ENCODE results near the gene OR1M1. TPM values are rescaled to one million over a fixed set of nuclear protein-coding genes. Genes with fewer than 3 reads are reported as not detected.
"Not testable (repeated sequence)": the region's sequence is repeated elsewhere in the genome, so short reads cannot be mapped to it uniquely, and the experiment has no call there.

The OR1M1 gene
- total RNA-seq, 1 experiment from 2014 or later = not detected

GRCh38 chr19:9065457-9066014 lies 21.3 kb upstream of the OR1M1 start:
- Histone ChIP-seq H3K36me3 (ENCODE audit: insufficient read depth, low read length, poor library complexity, severe bottlenecking) (no peaks in the 10 kb centered on the region), H3K4me1 (ENCODE audit: insufficient read depth, low read length, poor library complexity, severe bottlenecking) (no peaks in the 10 kb centered on the region), H3K4me3 (ENCODE audit: low read depth, low read length, poor library complexity, severe bottlenecking) (no peak overlapping the region), H3K27me3 (replicated peaks; ENCODE audit: insufficient read depth, low read depth, low read length, poor library complexity) (no peaks in the 10 kb centered on the region), H3K27ac (ENCODE audit: low read depth, low read length, poor library complexity, severe bottlenecking) (no peak overlapping the region), H3K9me3 (ENCODE audit: low read depth, low read length, poor library complexity, severe bottlenecking) (no peaks in the 10 kb centered on the region)
- CTCF ChIA-PET = no interaction called here
- POLR2A ChIA-PET (ENCODE audit: low non-redundant PET) = no interaction called here
- TF ChIP-seq CTCF (conservative IDR thresholded peaks at IDR 0.05; ENCODE audit: low read depth, low read length) (no peak), EZH2 (IDR thresholded peaks at IDR 0.05; ENCODE audit: borderline replicate concordance, low read depth, low read length, poor library complexity, severe bottlenecking) (no peak)
- intact Hi-C loops (cut with micrococcal nuclease; ENCODE audit: unreplicated experiment) = no loop called here
- no peak for DNase-seq (ENCODE audit: low spot score)
- no TSS peak for BruUV-seq (replicated peaks)

- H3K4me1 ChIP-seq (ENCODE audit: insufficient read depth, low read length, poor library complexity, severe bottlenecking) = peaks cover 2% of the 10 kb centered on the region
- intact Hi-C loops (cut with micrococcal nuclease; ENCODE audit: unreplicated experiment) = no loop called here
- BruUV-seq (replicated peaks) = no TSS peak
- TF ChIP-seq EZH2 (IDR thresholded peaks at IDR 0.05; ENCODE audit: borderline replicate concordance, low read depth, low read length, poor library complexity, severe bottlenecking) (no peak), CTCF (conservative IDR thresholded peaks at IDR 0.05; ENCODE audit: low read depth, low read length) (no peak)
- no peak overlapping the region for H3K27ac ChIP-seq (ENCODE audit: low read depth, low read length, poor library complexity, severe bottlenecking)
- no peak for DNase-seq (ENCODE audit: low spot score)
- H3K9me3 ChIP-seq (ENCODE audit: low read depth, low read length, poor library complexity, severe bottlenecking) = no peaks in the 10 kb centered on the region
- H3K27me3 ChIP-seq (replicated peaks; ENCODE audit: insufficient read depth, low read depth, low read length, poor library complexity) = no peaks in the 10 kb centered on the region
- ChIA-PET CTCF (interaction anchor here (1.2 kb wide), 1 partner anchor 376 kb away, joined by 3 read pairs; no protein-coding TSS in a partner anchor), POLR2A (ENCODE audit: low non-redundant PET) (interaction anchor here (0.5 to 0.6 kb wide), 4 partner anchors 20 to 1714 kb away, joined by 3 to 16 read pairs (median 4); no protein-coding TSS in a partner anchor)
- H3K4me3 ChIP-seq (ENCODE audit: low read depth, low read length, poor library complexity, severe bottlenecking) = no peak overlapping the region
- no peaks in the 10 kb centered on the region for H3K36me3 ChIP-seq (ENCODE audit: insufficient read depth, low read length, poor library complexity, severe bottlenecking)
Measured at GRCh38 chr19:9070066-9070465, 16.8 kb upstream of the OR1M1 start.

GRCh38 chr19:9071720-9072119 lies 15.1 kb upstream of the OR1M1 start:
- H3K36me3 ChIP-seq (ENCODE audit: insufficient read depth, low read length, poor library complexity, severe bottlenecking); DNase-seq (ENCODE audit: low spot score); POLR2A ChIA-PET (ENCODE audit: low non-redundant PET); intact Hi-C loops (cut with micrococcal nuclease; ENCODE audit: unreplicated experiment); H3K27ac ChIP-seq (ENCODE audit: low read depth, low read length, poor library complexity, severe bottlenecking); CTCF ChIA-PET; H3K27me3 ChIP-seq (replicated peaks; ENCODE audit: insufficient read depth, low read depth, low read length, poor library complexity); H3K4me3 ChIP-seq (ENCODE audit: low read depth, low read length, poor library complexity, severe bottlenecking); H3K9me3 ChIP-seq (ENCODE audit: low read depth, low read length, poor library complexity, severe bottlenecking); BruUV-seq (replicated peaks): not testable (repeated sequence)
- H3K4me1 ChIP-seq (ENCODE audit: insufficient read depth, low read length, poor library complexity, severe bottlenecking) = peaks cover 11% of the 10 kb centered on the region

GRCh38 chr19:9073806-9074205 lies 13.1 kb upstream of the OR1M1 start:
- TF ChIP-seq EZH2 (IDR thresholded peaks at IDR 0.05; ENCODE audit: borderline replicate concordance, low read depth, low read length, poor library complexity, severe bottlenecking) (no peak), CTCF (conservative IDR thresholded peaks at IDR 0.05; ENCODE audit: low read depth, low read length) (no peak)
- intact Hi-C loops (cut with micrococcal nuclease; ENCODE audit: unreplicated experiment) = no loop called here
- BruUV-seq (replicated peaks) = no TSS peak

More at GRCh38 chr19:9073806-9074205, 13.1 kb upstream of the OR1M1 start:
- ChIA-PET POLR2A (ENCODE audit: low non-redundant PET) (no interaction called here), CTCF (no interaction called here)
- no peaks in the 10 kb centered on the region for H3K9me3 ChIP-seq (ENCODE audit: low read depth, low read length, poor library complexity, severe bottlenecking)
- H3K27ac ChIP-seq (ENCODE audit: low read depth, low read length, poor library complexity, severe bottlenecking) = no peak overlapping the region
- H3K4me3 ChIP-seq (ENCODE audit: low read depth, low read length, poor library complexity, severe bottlenecking) = no peak overlapping the region
- H3K27me3 ChIP-seq (replicated peaks; ENCODE audit: insufficient read depth, low read depth, low read length, poor library complexity) = no peaks in the 10 kb centered on the region
- no peaks in the 10 kb centered on the region for H3K36me3 ChIP-seq (ENCODE audit: insufficient read depth, low read length, poor library complexity, severe bottlenecking)
- no peak for DNase-seq (ENCODE audit: low spot score)
- H3K4me1 ChIP-seq (ENCODE audit: insufficient read depth, low read length, poor library complexity, severe bottlenecking) = peaks cover 11% of the 10 kb centered on the region

Data from A673 (cell line).